Stimulated activated CD8-positive, alpha-beta memory T cell treated with anti-CD3 and anti-CD28 coated beads, Interleukin-4, amount 100 ng/mL, for 24 hours (primary cell): ENCODE results near the gene BIRC7.
A peak's percentile ranks its signal among the peaks of the same experiment; 100 is the strongest.

Experiments
- DNase-seq: peaks from one replicate; pipeline ENCODE4 v3.0.0-alpha.2; 2020; ENCODE audit warnings: low read depth

The BIRC7 gene

GRCh38 chr20:63265891-63266515 is 30.3 kb downstream of the BIRC7 start:
- no peak for DNase-seq

DNA sequence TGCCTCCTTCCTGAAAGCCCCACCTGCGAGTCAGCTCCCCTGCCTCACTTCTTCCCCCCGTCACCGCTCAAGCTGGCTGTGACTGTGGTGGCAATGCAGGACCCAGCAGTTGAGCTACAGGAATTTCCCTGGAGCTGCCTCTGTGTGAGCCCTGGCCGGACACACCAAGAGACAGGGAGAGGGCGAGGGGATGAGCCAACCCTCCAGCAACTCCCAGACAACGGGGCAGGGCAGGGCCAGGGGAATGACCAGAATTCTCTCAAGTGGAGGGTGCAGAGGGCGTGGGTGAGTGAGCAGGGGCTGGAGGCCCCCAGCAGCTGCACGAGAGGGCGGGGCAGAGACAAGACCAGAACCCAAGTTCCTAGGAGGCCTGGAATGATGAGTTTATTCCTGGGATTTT is 32.0 kb downstream of the BIRC7 start:
- no peak for DNase-seq

DNA sequence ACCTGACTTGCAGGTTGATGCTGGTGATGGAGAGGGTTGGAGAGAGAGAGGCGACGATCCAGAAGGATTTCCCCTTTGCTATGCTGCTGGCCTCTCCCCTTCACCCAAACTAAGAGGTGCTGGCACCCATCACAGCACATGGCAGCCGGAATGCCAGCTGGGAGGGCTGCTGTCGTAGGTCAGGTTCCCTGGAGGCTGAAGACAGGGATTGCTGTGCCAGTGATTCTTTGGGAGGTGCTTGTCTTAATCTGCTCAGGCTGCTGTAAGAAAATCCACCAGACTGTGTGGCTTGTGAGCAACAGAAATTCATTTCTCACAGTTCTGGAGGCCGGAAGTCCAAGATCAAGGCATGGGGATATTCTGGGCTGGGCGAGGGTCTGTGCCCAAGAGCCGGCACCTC is 32.6 kb downstream of the BIRC7 start:
- DNase-seq: no peak

GRCh38 chr20:63268671-63269439 is 33.1 kb downstream of the BIRC7 start:
- DNase-seq: no peak

DNA sequence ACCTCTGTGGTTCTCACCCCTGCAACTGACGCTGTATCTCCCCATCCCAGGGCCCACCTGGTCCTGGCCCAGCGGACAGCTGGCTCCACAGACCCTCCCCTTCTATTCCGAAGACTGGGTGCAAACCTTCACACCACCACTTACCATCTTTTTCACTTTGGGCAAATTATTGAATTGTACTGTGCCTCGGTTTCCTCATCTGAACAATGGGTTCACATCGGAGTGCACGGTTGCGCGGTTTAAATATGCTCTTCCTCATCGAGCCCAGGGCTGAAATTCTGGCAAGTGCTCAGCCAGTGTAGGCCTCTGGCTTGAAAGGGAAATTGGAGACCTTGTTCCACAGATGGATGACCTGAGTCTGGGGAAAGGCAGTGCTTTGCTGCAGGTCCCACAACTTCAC is 34.0 kb downstream of the BIRC7 start:
- no peak for DNase-seq

GRCh38 chr20:63270606-63271325 is 35.1 kb downstream of the BIRC7 start:
- DNase-seq: no peak

GRCh38 chr20:63272105-63273058 is 36.7 kb downstream of the BIRC7 start, which contains the start of gene ARFGAP1:
Gene ARFGAP1 (plus strand): TSS chr20:63272813. CDS start chr20:63275581, 2,768 bp downstream.
- DNase-seq: peak; percentile 88

DNA sequence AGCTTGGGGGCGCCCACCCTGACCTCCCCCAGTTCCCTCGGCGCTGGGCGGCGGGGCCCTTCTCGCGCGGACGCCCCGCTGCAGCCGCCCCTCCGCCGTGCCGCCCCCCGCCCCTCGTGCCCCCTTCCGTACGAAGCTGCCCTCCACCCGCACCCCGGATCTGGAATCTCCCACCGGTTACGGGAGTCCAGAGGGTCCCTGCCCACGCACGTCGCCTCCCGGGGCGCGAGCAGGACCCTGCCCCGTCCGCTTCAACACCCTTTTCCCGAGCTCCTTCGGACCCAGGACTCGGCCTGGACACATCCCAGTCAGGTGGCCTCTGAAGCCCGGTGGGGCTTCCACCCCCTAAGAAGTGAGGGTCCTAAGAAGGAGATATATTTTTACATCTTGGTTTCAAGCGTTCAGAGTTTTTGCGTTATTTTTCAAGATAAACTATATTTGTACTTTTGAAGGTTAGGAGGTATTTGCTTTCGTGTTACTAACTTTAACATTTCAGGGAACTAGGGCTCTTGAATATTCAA is 37.4 kb downstream of the BIRC7 start:
- DNase-seq: no peak

DNA sequence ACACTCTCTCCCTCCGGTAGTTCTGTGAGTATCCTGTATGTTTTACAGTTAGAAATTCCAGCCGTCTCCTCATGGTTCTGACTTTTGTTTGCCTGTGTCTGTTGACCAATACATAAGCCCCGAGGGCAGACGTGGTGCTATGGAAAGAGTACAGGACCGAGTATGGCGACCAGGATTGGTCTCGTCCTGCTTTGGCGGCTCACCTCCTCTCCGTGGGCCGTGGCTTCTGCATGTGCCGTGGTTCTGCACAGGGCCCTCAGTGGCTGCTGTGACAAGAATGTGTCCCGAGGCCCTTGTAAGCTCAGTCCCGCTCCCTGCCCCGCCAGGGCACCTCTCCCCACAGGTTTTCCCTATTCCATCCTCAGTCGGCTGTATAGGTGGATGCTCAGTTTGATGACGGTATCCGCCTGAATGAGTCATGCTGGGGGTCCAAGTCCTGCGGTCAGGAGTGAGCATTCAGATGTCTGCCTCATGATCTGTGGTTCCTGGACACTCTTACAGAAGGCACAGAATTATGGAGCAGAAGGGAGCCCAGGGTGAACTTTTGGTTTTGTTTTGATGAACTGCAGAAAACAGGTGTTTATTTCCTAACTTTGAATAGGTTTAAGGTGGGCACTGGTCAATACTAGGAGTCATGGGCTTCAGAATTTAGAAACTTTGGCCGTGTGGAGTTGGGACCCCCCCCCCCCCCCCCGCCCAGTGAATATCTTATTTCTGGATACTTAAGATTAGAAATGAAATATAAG is 38.1 kb downstream of the BIRC7 start:
- DNase-seq: no peak

- no peak for DNase-seq
Observed at GRCh38 chr20:63274381-63275228, 38.9 kb downstream of the BIRC7 start.

DNA sequence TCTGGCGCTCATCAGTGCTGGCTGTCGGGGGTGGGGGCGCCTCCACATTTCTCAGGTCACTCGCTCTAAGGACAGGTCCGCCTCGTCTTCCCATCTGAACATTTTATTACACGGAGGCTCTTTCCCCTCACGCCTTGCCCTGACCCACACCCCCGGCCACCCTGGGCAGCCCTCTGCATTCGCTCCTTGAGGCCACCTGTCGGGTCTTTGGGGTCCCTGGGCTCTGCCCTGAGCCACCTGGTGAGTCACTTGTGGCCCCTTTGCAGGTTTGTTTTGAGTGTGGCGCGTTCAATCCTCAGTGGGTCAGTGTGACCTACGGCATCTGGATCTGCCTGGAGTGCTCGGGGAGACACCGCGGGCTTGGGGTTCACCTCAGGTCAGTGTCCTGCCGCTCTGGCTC is 40.1 kb downstream of the BIRC7 start:
- DNase-seq: no peak

- DNase-seq: no peak
Observed at GRCh38 chr20:63276956-63277355, 41.3 kb downstream of the BIRC7 start.

DNA sequence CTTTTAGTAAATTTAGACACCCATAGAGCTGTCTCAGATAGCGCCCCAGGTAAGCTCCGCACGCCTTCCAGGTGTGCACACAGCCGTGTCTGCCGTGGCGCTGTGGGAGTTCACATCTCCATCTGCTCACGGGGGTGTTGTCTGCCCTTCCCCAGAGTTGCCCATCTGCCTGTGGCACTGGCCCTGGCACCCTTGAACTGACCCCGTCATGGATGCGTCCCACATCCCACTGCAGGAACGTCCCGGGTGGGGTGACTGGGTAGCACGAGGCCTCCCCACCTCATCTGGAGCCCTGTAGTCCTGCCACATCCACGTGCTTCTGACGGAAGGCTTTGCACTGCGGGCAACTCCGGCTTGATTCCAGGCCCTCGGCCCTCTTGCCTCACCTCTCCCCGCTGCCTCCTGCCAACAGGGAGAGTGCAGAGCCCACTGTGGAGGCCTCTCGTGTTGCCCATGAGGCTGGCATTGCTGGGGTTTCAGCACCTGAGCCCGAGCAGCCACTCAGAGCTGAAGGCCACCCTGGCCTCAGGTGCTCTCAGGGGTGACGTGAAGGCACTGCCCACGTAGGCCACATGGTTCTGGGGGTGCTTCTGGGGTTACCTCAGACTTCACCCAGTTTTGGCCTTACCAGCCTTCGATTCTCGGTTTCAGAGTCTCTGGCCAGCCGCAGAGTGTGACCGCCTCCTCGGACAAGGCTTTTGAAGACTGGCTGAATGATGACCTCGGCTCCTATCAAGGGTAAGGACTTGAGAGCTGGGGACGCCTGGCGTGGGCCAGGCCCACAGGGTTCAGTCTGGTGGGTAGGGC is 42.0 kb downstream of the BIRC7 start:
- no peak for DNase-seq

GRCh38 chr20:63278661-63279060 is 43.0 kb downstream of the BIRC7 start:
- no peak for DNase-seq

DNA sequence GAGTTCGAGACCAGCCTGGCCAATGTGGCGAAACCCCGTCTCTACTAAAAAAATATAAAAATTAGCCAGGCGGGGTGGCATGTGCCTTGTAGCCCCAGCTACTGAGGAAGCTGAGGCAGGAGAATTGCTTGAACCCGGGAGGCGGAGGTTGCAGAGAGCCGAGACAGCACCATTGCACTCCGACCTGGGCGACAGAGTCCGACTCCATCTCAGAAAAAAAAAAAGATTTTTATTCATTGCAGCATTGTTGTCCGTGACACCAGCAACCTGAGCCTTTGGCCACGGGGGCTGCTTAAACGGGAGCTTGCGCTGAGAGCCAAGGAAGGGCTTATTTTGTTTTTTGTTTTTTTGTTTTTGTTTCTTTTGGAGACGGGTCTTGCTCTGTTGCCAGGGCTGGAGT is 44.2 kb downstream of the BIRC7 start:
- DNase-seq: no peak

- DNase-seq: no peak
Observed at GRCh38 chr20:63280371-63280770, 44.7 kb downstream of the BIRC7 start.

- no peak for DNase-seq
Observed at GRCh38 chr20:63280929-63281545, 45.3 kb downstream of the BIRC7 start.
